ENCODE results near the gene ATP11A. TPM values are rescaled to one million over a fixed set of nuclear protein-coding genes. Genes with fewer than 3 reads are reported as not detected.
"Not testable (repeated sequence)": the region's sequence is repeated elsewhere in the genome, so short reads cannot be mapped to it uniquely, and the experiment has no call there.

The ATP11A gene
- total RNA-seq, 1 donor from 2014 or later: 109 TPM

DNA sequence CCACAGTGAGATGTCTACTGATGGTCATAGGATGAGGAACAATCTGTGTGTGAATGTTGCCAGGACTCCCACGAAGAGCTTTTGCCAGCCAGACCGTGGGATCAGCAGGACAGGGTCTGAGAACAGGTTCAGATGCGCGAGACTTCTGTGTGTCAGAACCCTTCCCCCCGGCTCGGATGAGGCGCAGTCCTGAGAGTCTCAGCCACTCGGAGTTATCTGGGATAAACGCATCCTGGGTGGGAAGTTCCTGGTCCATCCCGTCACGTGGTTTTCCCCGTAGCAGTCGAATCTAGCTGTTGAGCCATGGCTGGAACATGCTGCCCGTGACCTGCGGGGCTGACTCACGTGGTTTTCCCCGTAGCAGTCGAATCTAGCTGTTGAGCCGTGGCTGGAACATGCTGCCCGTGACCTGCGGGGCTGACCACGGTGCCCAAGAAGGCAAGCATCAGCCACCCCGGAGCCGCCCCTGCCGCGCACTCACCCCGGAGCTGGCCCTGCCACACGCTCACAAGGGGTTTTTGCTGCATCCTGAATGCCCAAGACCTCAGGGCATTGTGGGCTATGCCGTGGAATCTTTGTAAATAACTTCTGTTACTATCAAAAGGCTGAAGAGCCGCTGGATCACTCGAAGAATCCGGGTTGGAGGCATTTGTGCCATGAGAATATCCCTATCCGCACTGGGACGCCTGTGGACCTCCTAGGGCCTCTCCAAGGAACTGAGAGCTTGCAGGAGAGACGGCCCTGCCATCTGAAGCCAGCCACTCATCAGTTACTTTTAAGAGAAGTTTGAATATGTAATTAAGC, 148.4 kb downstream of the ATP11A start:
- Mint-ChIP-seq H3K9me3 (ENCODE audit: low read depth) (no peaks in the 10 kb centered on the region), H3K27ac (no peak overlapping the region), H3K4me1 (ENCODE audit: low read depth) (no peaks in the 10 kb centered on the region), H3K27me3 (no peaks in the 10 kb centered on the region), H3K36me3 (ENCODE audit: insufficient read depth) (peaks cover 25% of the 10 kb centered on the region), H3K4me3 (ENCODE audit: low read depth) (no peak overlapping the region)
- no peak for DNase-seq (ENCODE audit: low spot score, unreplicated experiment)
- no peak for TF ChIP-seq CTCF (IDR thresholded peaks at IDR 0.05; ENCODE audit: unreplicated experiment)

- Mint-ChIP-seq H3K27me3 (no peaks in the 10 kb centered on the region), H3K9me3 (ENCODE audit: low read depth) (no peaks in the 10 kb centered on the region), H3K4me3 (ENCODE audit: low read depth) (no peak overlapping the region), H3K36me3 (ENCODE audit: insufficient read depth) (peaks cover 27% of the 10 kb centered on the region), H3K27ac (no peak overlapping the region), H3K4me1 (ENCODE audit: low read depth) (no peaks in the 10 kb centered on the region)
- DNase-seq (ENCODE audit: low spot score, unreplicated experiment): no peak
- no peak for TF ChIP-seq CTCF (IDR thresholded peaks at IDR 0.05; ENCODE audit: unreplicated experiment)
These were observed 148.9 kb downstream of the ATP11A start for GRCh38 chr13:112838842-112839117.

GRCh38 chr13:112839356-112840105, 149.7 kb downstream of the ATP11A start:
- no peaks in the 10 kb centered on the region for H3K9me3 Mint-ChIP-seq (ENCODE audit: low read depth)
- peaks cover 26% of the 10 kb centered on the region for H3K36me3 Mint-ChIP-seq (ENCODE audit: insufficient read depth)
- TF ChIP-seq CTCF (IDR thresholded peaks at IDR 0.05; ENCODE audit: unreplicated experiment): no peak
- DNase-seq (ENCODE audit: low spot score, unreplicated experiment): no peak
- H3K27ac Mint-ChIP-seq: no peak overlapping the region
- no peaks in the 10 kb centered on the region for H3K27me3 Mint-ChIP-seq
- no peak overlapping the region for H3K4me3 Mint-ChIP-seq (ENCODE audit: low read depth)
- H3K4me1 Mint-ChIP-seq (ENCODE audit: low read depth): no peaks in the 10 kb centered on the region

DNA sequence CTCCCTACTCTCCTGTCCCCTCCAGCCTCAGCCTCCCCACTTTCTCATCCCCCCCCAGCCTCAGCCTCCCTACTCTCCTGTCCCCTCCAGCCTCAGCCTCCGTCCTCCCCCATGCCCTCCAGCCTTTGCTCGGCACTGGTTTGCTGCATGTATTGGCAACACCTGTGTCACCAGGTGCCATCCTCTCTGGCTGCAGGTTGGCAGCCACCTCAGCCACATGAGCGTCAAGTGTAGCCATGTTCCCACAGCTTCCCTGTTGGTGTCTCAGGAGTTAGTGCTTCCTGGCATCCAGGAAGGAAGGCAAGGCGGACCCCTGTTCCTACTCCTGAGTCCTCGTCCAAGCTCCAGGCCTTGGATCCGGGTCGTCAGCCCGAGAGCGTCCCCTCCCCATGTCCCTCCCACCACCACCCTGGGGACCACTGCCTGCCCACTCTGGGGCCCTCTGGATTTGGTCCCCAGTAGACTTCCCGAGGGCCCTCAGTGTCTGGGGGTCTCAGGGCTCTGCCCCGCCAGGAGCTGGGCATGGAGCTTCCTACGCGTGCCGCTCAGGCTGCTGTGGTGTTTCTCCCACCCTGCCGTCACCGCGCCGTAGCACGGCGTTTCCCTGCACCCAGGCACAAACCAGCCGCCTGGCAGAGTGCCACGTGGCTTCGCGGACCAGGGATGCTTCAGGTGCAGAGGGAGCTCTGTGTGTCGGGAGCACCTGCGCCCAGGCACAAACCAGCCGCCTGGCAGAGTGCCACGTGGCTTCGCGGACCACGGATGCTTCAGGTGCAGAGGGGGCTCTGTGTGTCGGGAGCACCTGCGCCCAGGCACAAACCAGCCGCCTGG, 150.8 kb downstream of the ATP11A start:
- no peak overlapping the region for H3K4me3 Mint-ChIP-seq (ENCODE audit: low read depth)
- H3K36me3 Mint-ChIP-seq (ENCODE audit: insufficient read depth): peaks cover 24% of the 10 kb centered on the region
- TF ChIP-seq CTCF (IDR thresholded peaks at IDR 0.05; ENCODE audit: unreplicated experiment): no peak

GRCh38 chr13:112841303-112842015, 151.6 kb downstream of the ATP11A start:
- not testable (repeated sequence) for H3K4me3 Mint-ChIP-seq (ENCODE audit: low read depth); DNase-seq (ENCODE audit: low spot score, unreplicated experiment); H3K9me3 Mint-ChIP-seq (ENCODE audit: low read depth); H3K4me1 Mint-ChIP-seq (ENCODE audit: low read depth); H3K27me3 Mint-ChIP-seq; H3K27ac Mint-ChIP-seq
- peaks cover 31% of the 10 kb centered on the region for H3K36me3 Mint-ChIP-seq (ENCODE audit: insufficient read depth)

More for the DNA sequence above, 150.8 kb downstream of the ATP11A start:
- H3K27ac Mint-ChIP-seq: no peak overlapping the region
- no peaks in the 10 kb centered on the region for H3K4me1 Mint-ChIP-seq (ENCODE audit: low read depth)
- DNase-seq (ENCODE audit: low spot score, unreplicated experiment): no peak
- H3K27me3 Mint-ChIP-seq: no peaks in the 10 kb centered on the region
- no peaks in the 10 kb centered on the region for H3K9me3 Mint-ChIP-seq (ENCODE audit: low read depth)
